ENCODE results near the gene REC114. TPM values are rescaled to one million over a fixed set of nuclear protein-coding genes. Genes with fewer than 3 reads are reported as not detected.

The REC114 gene
- polyA plus RNA-seq, 3 donors = not detected

- H3K27ac Mint-ChIP-seq = peak overlapping the region in 3 of 7 donors; percentile 6 to 65 (median 61)
- H3K4me1 Mint-ChIP-seq = peaks cover 50% of the 10 kb centered on the region
- no peak overlapping the region for H3K4me2 ChIP-seq (replicated peaks; ENCODE audit: extremely low read depth, low read length, poor library complexity, severe bottlenecking)
Observed at GRCh38 chr15:73607405-73607804, 164.4 kb downstream of the REC114 start.

GRCh38 chr15:73607843-73608242, 164.9 kb downstream of the REC114 start:
- Histone ChIP-seq H3K4me3 (replicated peaks in 1 of 3; ENCODE audit: low read depth in 2 of 3, low read length in 3 of 3) (no peak overlapping the region), H3K79me2 (ENCODE audit: insufficient read depth, low read length) (peaks cover 100% of the 10 kb centered on the region), H3K9ac (ENCODE audit: insufficient read depth, low read length, poor library complexity, severe bottlenecking) (no peak overlapping the region), H3K36me3 (replicated peaks in 1 of 2; ENCODE audit: control insufficient read depth in 1 of 2, insufficient read depth in 2 of 2, low read length in 2 of 2) (peaks cover 0 to 15% of the 10 kb centered on the region in 2 donors), H3K4me2 (replicated peaks; ENCODE audit: extremely low read depth, low read length, poor library complexity, severe bottlenecking) (no peak overlapping the region), H3K27me3 (ENCODE audit: control insufficient read depth in 2 of 2, insufficient read depth in 2 of 2, low read length in 2 of 2) (no peaks in the 10 kb centered on the region), H4K20me1 (ENCODE audit: insufficient read depth, low read length) (peaks cover 100% of the 10 kb centered on the region), H3K27ac (ENCODE audit: low read depth in 1 of 2, low read length in 2 of 2) (peak overlapping the region in 1 of 2 donors; percentile 45), H3K4me1 (ENCODE audit: control insufficient read depth in 1 of 2, insufficient read depth in 2 of 2, low read length in 2 of 2) (peaks cover 17 to 38% of the 10 kb centered on the region in 2 donors), H2AFZ (ENCODE audit: insufficient read depth, low read depth, low read length, poor library complexity, severe bottlenecking) (no peak overlapping the region), H3K9me3 (replicated peaks in 1 of 2; ENCODE audit: control insufficient read depth in 1 of 2, insufficient read depth in 1 of 2, low read length in 2 of 2) (no peaks in the 10 kb centered on the region)
- Mint-ChIP-seq H3K27me3 (ENCODE audit: low read depth in 3 of 3) (no peaks in the 10 kb centered on the region), H3K36me3 (peaks cover 8 to 23% of the 10 kb centered on the region in 2 donors), H3K9me3 (no peaks in the 10 kb centered on the region), H3K27ac (peak overlapping the region in 3 of 7 donors; percentile 6 to 65 (median 61)), H3K4me1 (peaks cover 52% of the 10 kb centered on the region), H3K4me3 (no peak overlapping the region)
- WGBS (ENCODE audit: insufficient coverage) = 80% methylated on average over 1 of the region's 1 CpG
- TF ChIP-seq, protein P1, sequence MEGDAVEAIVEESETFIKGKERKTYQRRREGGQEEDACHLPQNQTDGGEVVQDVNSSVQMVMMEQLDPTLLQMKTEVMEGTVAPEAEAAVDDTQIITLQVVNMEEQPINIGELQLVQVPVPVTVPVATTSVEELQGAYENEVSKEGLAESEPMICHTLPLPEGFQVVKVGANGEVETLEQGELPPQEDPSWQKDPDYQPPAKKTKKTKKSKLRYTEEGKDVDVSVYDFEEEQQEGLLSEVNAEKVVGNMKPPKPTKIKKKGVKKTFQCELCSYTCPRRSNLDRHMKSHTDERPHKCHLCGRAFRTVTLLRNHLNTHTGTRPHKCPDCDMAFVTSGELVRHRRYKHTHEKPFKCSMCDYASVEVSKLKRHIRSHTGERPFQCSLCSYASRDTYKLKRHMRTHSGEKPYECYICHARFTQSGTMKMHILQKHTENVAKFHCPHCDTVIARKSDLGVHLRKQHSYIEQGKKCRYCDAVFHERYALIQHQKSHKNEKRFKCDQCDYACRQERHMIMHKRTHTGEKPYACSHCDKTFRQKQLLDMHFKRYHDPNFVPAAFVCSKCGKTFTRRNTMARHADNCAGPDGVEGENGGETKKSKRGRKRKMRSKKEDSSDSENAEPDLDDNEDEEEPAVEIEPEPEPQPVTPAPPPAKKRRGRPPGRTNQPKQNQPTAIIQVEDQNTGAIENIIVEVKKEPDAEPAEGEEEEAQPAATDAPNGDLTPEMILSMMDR (IDR thresholded peaks at IDR 0.05) = no peak
- intact Hi-C loops (cut with micrococcal nuclease) = no loop called here
- no peak for DNase-seq

More at GRCh38 chr15:73607405-73607804, 164.4 kb downstream of the REC114 start:
- Histone ChIP-seq H3K36me3 (replicated peaks in 1 of 2; ENCODE audit: control insufficient read depth in 1 of 2, insufficient read depth in 2 of 2, low read length in 2 of 2) (peaks cover 0 to 15% of the 10 kb centered on the region in 2 donors), H3K9me3 (replicated peaks in 1 of 2; ENCODE audit: control insufficient read depth in 1 of 2, insufficient read depth in 1 of 2, low read length in 2 of 2) (no peaks in the 10 kb centered on the region), H3K79me2 (ENCODE audit: insufficient read depth, low read length) (peaks cover 100% of the 10 kb centered on the region), H3K4me3 (replicated peaks in 1 of 3; ENCODE audit: low read depth in 2 of 3, low read length in 3 of 3) (no peak overlapping the region), H3K9ac (ENCODE audit: insufficient read depth, low read length, poor library complexity, severe bottlenecking) (no peak overlapping the region), H3K27me3 (ENCODE audit: control insufficient read depth in 2 of 2, insufficient read depth in 2 of 2, low read length in 2 of 2) (no peaks in the 10 kb centered on the region), H2AFZ (ENCODE audit: insufficient read depth, low read depth, low read length, poor library complexity, severe bottlenecking) (no peak overlapping the region), H3K4me1 (ENCODE audit: control insufficient read depth in 1 of 2, insufficient read depth in 2 of 2, low read length in 2 of 2) (peaks cover 22 to 42% of the 10 kb centered on the region in 2 donors), H3K27ac (ENCODE audit: low read depth in 1 of 2, low read length in 2 of 2) (peak overlapping the region in 1 of 2 donors; percentile 45), H4K20me1 (ENCODE audit: insufficient read depth, low read length) (peaks cover 100% of the 10 kb centered on the region)
- Mint-ChIP-seq H3K36me3 (peaks cover 8 to 23% of the 10 kb centered on the region in 2 donors), H3K9me3 (no peaks in the 10 kb centered on the region), H3K27me3 (ENCODE audit: low read depth in 3 of 3) (no peaks in the 10 kb centered on the region), H3K4me3 (no peak overlapping the region)
- WGBS (ENCODE audit: insufficient coverage) = no CpG with 5 or more reads among the region's 2 CpGs
- intact Hi-C loops (cut with micrococcal nuclease) = no loop called here
- TF ChIP-seq, protein P1 (IDR thresholded peaks at IDR 0.05) = no peak
- no peak for DNase-seq

All from CD14-positive monocyte (primary cell).